ENCODE data around the gene NKX2-3.

NKX2-3 gene

DNA sequence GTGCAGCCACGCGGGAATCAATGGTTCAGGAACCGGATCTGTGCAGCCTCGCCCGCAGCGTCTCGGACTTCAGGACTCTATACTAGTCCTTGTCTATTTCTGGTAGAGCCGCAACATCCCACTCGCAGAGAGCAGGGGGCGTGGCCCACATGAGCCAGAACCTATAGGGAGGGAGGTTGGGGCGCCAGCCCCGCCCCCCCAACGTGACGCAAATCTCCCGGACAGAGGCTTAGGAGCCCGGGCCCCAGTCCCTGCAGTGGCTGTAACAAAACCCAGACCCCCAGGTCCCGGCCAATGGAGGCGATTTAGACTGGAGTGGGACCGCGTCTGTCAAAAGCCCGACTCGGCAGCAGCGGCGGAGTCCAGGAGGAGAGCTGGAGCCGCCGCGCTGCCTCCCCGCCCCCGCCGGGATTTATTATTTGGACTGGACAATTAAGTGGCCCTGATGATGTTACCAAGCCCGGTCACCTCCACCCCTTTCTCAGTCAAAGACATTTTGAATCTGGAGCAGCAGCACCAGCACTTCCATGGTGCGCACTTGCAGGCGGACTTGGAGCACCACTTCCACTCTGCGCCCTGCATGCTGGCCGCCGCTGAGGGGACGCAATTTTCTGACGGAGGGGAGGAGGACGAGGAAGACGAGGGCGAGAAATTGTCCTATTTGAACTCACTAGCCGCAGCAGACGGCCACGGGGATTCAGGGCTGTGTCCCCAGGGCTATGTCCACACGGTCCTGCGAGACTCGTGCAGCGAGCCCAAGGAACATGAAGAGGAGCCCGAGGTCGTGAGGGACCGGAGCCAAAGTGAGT lies at the start of gene NKX2-3:
Gene NKX2-3 (plus strand): TSS at position 256 of the 809 bp plus-strand sequence. CDS start 190 bp downstream, at position 446.
- DNase-seq (ENCODE audit: low read depth, low spot score), result no peak

GRCh38 chr10:99484626-99485581 lies 47.8 kb upstream of the NKX2-3 start:
- no peak for DNase-seq (ENCODE audit: low read depth, low spot score)

GRCh38 chr10:99487125-99487807 lies 45.5 kb upstream of the NKX2-3 start:
- no peak for DNase-seq (ENCODE audit: low read depth, low spot score)

DNA sequence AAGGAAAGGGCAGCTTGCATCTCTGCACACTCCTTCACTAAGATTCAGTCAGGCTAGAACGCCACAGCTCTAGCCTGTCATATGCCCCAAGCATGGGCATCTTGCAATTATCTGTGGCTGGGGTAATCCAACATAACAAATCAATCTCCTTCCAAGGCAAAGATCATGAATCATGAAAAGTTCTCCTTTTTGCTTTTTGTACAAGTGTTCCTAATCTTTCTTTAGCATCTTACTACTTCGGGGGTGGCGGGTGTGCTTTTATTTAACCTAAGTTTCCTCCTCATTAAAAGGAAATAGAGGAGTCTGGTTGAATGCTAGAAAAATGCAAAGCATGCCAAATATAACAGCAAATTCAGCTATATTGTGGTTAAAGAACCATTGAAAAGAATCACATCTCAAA lies 43.5 kb upstream of the NKX2-3 start:
- no peak for DNase-seq (ENCODE audit: low read depth, low spot score)

DNA sequence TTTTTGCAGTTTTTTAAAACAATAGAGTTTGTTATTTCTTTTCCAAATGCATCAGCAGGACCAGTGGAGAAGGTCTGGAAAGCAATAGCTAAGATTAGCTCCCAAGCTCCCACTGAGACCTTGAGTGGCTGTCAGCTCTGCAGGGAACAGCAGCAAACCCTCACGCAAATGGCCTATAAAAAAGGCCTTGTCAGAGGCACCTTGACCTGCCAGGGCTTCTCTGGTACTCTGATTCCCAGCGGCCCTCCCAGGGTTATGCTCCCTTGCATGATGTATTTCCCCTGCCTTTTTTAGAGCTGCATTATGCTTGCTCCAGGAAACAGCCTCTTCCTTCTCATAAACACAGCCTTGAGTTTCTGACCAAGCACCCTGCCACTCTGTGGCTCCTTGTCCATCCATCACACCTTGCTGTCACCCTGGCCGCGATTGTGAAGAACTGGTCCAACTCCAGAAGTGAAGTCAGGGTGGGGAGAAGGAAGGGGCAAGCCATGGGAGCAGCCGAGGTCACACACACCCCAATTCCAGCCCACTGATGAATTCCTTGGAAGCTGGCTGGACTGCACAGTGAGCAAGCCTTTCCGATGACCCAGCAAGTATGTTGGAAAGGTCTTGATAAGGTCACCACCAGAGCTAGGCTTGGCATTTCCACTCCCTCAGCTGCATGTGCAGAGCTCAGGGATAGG lies 35.3 kb upstream of the NKX2-3 start:
- no peak for DNase-seq (ENCODE audit: low read depth, low spot score)

DNA sequence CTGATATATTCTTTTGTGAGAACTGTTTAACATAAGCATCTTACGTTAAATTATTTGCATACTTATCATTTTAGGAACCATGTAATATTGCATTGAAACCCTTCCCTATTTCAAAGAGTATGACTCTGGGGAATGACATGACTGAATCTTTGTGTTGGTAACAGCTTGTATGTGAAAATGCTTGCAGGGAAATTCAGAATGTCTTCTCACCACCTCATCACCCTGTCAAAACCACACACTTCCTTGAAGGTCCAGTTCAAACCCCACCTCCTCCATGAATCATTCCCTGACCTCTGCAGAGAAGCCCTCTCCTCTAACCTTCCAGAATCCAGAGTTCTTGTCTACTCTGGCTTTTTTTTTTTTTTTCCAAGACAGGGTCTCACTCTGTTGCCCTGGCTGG lies 26.3 kb upstream of the NKX2-3 start:
- DNase-seq (ENCODE audit: low read depth, low spot score), result no peak

DNA sequence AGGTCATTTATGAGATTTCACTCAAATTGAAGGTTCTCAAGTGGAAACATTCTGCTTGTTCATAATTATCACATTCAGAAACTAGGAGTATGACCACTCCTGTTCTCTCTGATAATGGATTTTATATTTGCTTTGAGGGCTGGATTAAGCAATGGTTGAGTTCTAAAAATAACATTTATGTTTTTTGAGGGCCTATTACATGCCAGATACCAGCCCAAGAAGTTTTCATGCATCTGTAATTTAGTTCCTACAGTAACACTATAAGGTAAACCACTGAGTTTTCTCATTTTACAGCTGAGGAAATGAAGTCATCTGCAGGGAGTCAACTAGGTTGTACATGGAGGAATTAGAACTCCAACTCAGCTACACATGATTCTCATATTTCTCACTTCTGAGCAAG lies 25.5 kb upstream of the NKX2-3 start:
- no peak for DNase-seq (ENCODE audit: low read depth, low spot score)

DNA sequence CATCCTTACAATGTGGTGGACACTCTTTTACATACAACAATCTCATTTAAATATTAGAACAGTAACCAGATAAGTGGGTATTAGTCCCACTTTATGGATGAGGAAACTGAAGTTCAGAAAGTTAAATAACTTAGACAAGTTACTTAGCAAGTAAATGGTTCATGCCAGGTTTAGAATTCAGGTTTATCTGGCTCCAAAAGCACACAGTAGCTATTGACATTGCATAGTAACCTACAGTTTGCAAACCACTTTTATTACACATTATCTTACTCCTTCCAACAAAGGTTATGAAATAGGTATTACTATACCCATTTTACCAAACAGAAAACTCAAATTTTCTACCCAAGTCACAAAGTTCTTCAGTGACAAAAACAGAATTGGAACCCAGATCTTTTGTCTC lies 19.7 kb upstream of the NKX2-3 start:
- DNase-seq (ENCODE audit: low read depth, low spot score), result no peak

DNA sequence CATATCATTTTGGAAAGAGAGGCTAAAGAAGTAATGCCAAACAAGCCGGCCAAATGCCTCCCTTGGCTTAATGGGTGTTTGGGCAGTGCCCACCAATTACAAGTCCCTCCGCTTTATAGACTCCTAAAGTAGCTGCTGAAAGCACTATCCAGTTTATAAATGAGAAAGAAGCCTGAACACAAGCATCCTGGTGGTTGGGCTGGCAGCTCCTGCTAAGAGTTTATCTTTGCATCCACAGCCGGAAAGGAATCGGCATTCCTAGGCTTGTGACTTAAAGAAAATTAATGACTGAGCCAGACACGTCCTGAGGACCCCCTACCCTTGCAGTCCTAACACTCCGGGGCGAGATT lies 13.1 kb upstream of the NKX2-3 start:
- no peak for DNase-seq (ENCODE audit: low read depth, low spot score)

GRCh38 chr10:99520040-99520846 lies 12.5 kb upstream of the NKX2-3 start:
- no peak for DNase-seq (ENCODE audit: low read depth, low spot score)

- no peak for DNase-seq (ENCODE audit: low read depth, low spot score)
Measured at GRCh38 chr10:99520847-99521764, 11.6 kb upstream of the NKX2-3 start.

GRCh38 chr10:99521765-99522469 lies 10.8 kb upstream of the NKX2-3 start:
- DNase-seq (ENCODE audit: low read depth, low spot score), result no peak

- DNase-seq (ENCODE audit: low read depth, low spot score), result no peak
Measured at GRCh38 chr10:99522470-99523250, 10.1 kb upstream of the NKX2-3 start.

GRCh38 chr10:99523251-99523773 lies 9.4 kb upstream of the NKX2-3 start:
- DNase-seq (ENCODE audit: low read depth, low spot score), result no peak

DNA sequence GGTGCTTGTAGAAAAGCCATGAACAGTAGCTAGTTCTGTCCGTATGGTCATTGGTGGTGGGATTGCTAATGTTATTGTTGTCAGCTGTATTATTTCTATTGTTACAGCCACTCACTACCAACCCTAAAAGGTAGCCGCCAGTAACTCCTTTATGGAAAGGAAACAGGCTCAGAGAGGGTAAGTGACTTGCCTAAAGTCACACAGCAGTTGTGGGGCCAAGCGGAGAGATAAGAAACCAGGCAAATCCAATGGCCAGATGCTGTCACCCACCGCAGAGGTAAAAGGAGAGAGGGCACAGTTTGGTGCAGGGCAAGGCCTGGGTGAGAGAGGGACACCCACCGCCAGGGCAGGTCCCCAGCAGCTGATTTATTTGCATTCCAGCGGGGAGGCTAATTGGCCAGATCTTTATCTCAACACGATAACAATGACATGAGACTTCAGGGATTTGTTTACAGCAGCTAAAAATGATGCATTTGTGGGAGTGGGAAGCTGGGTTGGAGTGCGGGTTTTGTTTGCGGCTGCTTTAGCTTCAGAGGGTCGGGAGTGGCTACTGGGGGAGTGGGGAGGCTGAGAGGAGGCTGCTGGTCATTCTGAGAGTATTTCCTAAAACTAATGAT lies 8.6 kb upstream of the NKX2-3 start:
- no peak for DNase-seq (ENCODE audit: low read depth, low spot score)

DNA sequence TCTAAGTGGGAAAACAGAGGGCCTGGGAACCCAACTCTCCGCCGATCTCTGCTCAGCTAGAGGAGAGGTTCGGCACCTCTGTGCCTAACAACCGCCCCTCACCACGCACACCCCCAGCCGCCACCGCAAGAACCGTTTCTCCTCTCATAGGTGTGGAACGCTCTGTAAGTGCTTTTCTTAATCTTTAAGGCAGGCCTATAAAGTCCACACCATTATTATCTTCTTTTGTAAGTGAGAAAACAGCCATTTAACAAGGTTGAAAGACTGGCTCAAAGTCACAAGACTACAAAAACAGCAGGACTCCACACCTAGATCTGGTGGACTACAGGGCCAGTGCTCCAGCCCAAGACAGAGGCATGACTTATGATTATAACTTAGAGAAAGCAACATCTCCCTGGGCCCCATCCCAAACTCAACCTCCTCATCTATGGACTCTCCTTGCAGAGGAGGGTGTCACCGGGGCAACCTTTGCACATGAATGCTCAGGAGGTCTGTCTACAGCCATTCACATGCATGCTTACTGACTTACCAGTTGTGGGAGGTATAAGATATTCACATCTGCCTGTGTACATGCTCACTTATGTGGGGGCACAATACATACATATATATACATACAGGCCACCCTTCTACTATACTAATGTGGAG lies 7.9 kb upstream of the NKX2-3 start:
- no peak for DNase-seq (ENCODE audit: low read depth, low spot score)

GRCh38 chr10:99525897-99526296 lies 6.8 kb upstream of the NKX2-3 start:
- DNase-seq (ENCODE audit: low read depth, low spot score), result no peak

Measured in smooth muscle cell of the brain vasculature (primary cell).